ENCODE measurements around the gene EXOSC9.

The EXOSC9 gene

DNA sequence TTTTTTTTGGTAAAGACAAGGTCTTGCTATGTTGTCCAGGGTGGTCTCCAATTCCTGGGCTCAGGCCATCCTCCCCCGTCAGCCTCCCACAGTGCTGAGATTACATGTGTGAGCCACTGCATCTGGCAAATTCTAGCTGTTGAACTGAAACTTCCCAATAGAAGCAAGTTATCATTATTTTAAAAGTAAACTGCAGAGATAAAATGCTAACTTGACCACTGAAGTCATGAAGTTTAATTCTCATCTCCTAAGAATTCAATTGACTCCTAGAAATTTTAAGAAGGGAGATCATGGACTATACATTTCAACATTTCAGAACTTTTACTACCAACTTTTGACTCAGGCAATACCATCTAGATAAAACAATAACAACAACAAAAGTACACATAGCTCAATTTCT lies 11.7 kb upstream of the EXOSC9 start:
- DNase-seq (ENCODE audit: low read depth) = no peak

DNA sequence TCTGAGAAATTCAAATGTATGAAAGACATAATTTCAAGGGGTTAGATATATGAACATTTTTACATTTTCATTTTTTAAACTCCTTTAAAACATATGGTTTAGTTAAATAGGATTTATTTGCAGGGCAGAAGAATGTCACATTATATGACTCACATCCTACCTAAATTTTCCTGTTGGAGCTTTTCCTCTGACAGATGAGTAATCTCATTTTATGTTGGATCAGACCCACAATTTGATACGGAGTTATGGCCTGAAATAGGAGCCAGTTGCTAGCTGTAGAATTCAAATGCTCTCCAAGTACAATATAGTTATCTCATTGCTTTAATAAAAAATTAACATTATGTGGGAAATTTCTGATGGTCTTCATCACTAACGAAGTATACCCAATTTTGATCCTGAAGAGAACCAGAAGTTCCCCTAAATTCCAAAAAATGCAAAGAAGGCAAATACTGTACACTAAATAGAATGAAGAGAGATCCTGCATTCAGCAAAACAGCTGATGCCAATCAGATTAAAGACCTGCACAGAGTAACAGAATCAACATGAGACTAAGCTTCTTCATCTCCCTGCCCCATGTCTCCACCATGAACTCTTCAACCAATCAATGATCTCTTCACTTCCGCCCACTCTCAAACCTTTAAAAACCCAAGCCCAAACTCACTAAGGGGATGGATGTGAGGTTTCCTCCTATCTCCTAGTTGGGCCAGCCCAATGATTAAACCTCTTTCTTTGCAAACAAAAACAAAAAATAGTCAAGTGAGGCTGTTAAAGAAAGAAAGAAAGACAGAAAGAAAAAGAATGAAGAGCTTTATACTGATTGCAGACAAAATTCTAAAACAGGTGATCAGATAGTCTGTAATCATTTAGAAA lies 10.9 kb upstream of the EXOSC9 start:
- no peak for DNase-seq (ENCODE audit: low read depth)

DNA sequence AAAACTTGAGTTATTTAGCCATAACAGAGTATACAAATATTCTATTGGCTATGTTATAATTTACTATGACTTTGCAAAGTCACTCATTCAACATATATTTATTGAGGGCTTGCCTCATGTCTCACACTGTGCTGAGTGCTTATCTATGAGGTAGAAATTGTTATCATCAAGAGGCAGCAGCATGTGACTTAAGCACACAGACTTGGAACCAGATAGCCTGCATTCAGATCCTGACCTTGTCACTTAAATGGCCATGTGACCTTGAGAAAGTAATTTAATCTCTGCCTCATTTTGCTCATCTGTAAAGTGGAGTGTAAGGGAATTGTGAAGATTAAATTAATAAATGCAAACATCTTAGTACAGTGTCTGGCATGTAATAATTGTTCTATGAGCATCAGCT lies 10.1 kb upstream of the EXOSC9 start:
- no peak for DNase-seq (ENCODE audit: low read depth)

DNA sequence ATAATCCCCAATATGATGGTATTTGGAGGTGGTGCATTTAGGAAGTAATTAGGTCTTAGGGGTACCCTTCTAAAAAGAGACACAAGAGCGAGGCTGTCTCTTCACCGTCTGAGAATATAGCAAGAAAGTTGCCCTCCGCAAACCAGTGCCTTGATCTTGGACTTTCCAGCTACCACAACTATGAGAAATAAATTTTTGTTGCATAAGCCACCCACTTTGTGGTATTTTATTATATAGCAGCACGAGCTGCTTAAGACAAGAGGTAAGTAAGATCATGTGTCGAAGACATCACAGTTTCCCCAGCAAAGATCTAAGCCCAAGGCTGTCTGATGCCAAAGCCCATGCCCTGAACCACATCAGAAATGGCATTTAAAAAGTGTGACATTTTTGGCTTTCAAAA lies 9.6 kb upstream of the EXOSC9 start:
- no peak for DNase-seq (ENCODE audit: low read depth)

DNA sequence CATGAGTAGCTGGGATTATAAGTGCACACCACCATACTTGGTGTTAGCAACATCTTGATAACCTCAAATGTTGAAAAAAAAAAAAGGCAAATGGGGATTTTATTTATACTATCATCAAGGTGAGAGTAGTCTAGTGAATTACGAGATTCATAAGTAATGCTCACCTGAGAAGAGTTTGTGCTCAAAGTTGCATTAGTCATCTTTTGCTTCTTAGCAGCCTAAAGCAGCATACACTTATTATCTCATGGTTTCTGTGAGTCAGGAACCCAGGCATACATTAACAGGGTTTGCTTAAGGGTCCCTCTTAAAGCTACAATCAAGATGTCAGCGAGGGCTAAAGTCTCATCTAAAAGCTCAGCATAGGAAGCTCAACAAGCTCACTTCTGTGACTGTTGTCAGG lies 8.2 kb upstream of the EXOSC9 start:
- DNase-seq (ENCODE audit: low read depth) = no peak

DNA sequence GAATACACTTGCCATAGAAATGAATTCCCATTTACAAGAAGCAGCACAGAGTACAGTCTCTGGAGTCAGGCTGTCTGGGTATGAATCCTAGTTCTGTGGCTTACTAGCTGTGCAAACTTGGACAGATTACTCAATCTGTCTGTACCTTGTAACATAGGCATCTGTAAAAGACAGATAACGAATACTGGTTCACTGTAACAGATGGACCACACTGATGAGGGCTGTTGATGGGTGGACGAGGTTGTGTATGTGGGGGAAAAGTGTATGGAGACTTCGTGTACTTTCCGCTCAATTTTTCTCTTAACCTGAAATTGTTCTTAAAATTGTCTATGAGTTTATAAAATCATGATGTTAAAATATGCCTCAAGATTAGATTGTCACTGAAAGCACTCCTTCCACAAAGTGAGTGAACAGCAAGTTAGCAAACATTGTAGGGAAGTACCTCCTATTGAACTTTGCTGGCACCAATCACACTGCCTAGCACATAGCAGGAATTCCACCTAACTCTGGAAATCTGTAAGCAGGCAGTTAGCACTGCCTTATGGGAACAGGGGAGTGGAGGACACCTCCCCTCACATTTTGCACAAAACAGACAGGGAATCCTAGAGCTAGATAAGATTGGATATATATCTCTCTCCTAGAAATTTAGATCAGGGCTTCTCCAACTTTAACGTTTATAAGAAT lies 6.5 kb upstream of the EXOSC9 start:
- DNase-seq (ENCODE audit: low read depth) = peak; percentile 76

DNA sequence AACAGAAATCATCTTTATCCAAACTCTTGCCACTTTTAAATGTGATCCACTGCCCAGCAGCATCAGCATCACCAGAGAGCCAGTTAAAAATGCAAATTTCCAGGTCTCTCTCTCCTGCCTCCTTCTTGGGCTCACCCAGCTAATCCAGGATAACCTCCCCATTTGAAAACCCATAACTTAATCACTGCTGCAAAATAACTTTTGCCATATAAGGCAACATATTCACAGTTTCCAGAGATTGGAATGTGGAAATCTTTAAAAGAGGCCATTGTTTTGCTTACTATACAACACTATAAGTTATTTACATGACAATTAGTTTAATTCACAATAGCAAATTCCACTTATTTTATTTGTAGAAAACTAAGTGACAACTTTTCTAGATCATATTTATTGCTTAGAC lies 4.8 kb upstream of the EXOSC9 start:
- no peak for DNase-seq (ENCODE audit: low read depth)

DNA sequence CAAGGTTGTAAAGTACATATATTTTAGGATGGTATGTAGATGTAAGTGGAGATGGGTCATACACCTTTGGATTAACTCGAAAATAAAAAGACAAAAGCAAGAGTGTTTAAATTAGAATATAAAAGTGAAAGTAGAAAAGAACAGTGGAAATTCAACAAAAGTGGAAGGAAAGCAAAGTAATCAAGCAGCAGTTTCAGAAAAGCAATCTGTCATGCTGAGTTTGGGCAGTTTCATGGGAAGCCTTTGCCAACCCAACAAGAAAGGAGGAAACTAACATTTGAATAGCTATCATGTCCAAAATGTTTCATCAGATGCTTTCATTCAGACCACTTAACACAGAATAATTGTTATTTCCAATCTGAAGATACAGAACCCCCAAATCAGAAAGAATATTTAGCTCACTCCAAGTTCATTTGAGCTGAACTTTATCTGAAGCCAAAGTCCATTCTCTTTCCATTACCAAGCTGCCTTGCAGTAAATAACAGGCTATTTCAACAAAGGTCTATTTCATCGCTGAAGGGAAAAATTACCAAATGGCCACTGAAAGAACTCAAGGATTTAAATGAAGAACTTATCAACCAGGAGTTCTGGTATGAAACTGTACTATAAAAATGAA lies 1.8 kb upstream of the EXOSC9 start:
- DNase-seq (ENCODE audit: low read depth) = no peak

DNA sequence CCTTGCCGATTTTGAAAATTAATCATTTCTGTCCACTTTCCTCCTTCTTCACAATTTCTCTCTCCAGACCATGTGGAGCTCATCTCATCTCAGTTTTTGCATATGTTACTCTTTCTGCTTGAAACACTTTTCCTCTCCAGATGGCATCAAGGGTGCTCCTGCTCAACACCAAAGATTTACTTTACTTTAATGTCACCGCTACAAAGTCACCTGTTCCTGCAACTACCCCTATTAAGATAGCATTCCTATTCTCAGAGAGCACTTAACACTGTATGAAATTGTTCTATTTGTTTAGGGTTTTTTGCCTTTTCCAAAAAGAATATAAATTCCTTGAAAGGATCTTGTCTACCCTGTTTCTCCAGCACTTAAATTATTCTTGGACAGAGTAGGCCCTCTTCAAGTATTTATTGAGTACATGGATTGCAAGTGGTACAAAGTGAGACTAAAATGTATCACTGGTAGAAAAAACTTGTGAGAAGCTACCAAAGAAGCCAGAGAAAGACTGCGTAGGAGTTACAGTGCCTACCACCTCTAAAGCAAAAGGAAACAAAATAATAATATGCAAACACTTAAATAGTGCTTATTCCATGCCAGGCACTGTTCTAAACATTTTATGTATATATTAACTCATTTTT lies 1.1 kb upstream of the EXOSC9 start:
- DNase-seq (ENCODE audit: low read depth) = no peak

DNA sequence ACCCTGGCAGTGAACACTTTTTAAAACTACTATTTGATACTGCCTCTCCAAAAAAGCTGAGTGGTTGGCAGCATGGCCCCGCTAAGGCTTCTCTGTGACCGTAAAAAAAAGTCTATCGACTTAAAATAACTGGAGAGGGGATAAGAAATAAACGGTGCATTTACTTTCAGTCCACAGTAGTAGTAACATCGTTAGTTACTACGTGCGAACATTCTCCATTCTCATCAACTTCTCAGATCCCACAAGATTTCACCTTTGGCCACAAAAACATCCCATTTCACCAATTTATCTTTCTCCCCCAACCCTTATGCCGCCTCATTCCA lies 524 bp upstream of the EXOSC9 start:
- DNase-seq (ENCODE audit: low read depth) = no peak

DNA sequence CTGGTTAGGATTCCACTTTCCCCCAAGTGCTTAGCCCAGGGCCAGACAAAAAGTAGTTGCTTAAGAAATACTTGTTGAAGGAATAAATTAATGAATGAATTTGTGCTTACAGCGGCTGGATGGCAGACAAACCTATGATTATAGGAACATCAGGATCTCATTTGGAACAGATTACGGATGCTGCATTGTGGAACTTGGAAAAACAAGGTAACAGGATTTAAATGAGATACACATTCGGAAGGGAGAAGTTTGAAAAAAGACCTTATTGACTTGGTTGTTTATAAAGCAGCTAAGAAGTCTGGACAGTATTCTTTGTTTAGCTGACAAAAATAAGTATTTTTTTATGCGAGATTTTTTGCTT lies 572 bp downstream of the EXOSC9 start:
- DNase-seq (ENCODE audit: low read depth) = no peak

DNA sequence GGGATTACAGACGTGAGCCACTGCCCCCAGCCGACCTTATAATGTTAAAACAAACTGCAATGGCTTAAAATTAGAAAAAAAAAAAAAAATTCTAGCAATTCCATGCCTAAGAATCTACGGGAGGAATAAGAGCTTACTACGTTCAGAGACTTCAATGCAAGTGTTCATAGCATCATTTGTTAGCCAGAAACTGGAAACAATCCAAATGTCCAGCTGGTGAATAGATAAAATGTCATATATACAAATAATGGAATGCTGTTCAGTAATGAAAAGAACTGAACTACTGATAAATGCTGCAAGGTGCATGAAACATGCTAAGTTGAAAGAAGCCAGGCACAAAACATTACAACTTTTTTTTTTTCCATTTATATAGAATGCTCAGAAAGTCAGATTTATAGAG lies 5.3 kb downstream of the EXOSC9 start:
- no peak for DNase-seq (ENCODE audit: low read depth)

DNA sequence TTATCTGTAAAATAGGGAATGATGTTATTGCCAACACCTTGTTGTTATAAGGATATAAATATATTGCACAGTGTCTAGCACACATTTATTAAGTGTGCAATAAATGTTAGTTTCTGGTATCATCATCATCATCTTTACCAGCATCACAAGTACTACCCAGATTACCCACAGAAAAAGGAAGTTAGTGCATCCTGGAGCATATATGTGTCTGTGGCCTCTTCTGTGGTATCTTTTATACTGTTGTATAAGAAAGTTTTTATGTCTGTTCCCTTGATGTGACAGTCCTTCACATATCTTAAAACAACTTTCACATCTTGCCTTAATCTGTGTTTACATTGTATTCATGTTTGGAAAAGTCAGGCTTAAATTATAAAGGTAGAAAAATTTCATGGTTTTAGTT lies 10.0 kb downstream of the EXOSC9 start:
- no peak for DNase-seq (ENCODE audit: low read depth)

DNA sequence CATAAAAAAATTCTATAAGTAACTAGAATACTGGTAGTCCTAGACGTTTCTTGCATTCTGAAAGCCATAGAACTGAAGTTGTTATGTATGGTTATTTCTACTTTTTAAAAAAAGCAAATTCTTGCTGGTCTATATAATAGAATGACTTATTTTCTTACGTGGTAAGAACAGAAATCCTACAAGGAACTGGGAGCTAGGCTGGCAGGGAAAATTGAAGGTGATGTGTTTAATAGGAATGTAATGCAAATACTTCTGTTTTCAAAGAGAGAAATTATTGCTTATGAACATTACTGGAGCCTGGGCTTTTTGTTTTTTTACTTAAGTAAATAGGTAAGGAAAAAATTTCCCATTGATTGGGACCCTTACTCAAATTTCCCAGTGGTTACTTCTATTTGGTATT lies 13.6 kb downstream of the EXOSC9 start:
- no peak for DNase-seq (ENCODE audit: low read depth)

DNA sequence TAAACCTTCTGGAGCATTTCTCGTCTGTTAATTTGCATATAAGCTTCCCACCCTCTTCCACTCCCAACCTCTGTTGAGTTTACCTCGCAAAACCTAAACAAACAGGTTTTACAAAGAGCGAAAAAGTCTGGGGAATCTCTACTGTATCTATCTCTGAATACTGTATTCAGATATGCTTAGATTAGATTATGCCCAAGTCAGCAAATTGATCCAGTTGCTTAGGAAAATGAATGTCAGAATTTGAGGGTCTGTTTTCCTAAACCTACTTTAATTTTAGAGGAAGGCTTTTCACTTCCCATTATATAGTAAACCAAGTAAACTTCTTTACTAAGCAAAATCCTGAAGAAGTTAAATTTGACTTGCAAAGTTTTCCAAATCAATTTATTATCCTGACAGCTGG lies 15.9 kb downstream of the EXOSC9 start:
- DNase-seq (ENCODE audit: low read depth) = no peak

DNA sequence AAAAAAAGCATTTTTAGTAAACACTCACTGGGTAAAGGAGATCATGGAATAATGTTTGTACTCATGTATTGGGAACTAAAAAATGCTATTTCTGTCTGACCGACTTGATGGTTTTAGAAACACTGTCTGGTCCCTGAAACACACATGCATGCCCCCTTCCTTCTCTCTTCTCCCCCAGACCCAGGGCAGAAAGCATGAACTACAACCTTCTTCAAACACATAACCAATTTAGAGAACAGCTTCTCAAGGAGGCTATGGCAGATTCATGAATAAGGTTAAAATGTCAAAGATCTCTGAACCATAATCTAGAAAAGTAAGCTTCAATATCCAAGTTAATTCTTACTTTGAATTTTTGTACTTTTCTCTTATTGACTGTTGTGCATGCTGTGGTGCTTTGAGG lies 16.6 kb downstream of the EXOSC9 start:
- DNase-seq (ENCODE audit: low read depth) = no peak

DNA sequence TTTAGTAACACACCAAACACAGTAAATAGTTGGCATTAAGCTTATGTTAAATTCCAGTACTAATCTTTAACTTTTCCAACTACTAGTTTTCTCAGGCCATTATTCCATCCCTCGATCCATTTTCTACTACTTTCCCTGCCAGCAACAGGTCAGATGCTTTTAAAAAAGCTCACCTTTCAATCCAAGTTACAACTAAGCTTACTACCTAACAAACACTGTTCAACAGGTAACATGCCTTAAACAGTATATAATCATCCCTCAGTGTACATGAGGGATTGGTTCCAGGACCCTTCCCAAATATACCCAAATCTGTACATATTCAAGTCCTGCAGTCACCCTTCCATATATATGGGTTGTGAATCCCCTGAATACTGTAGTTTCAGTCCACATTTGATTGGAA lies 17.1 kb downstream of the EXOSC9 start:
- no peak for DNase-seq (ENCODE audit: low read depth)

DNA sequence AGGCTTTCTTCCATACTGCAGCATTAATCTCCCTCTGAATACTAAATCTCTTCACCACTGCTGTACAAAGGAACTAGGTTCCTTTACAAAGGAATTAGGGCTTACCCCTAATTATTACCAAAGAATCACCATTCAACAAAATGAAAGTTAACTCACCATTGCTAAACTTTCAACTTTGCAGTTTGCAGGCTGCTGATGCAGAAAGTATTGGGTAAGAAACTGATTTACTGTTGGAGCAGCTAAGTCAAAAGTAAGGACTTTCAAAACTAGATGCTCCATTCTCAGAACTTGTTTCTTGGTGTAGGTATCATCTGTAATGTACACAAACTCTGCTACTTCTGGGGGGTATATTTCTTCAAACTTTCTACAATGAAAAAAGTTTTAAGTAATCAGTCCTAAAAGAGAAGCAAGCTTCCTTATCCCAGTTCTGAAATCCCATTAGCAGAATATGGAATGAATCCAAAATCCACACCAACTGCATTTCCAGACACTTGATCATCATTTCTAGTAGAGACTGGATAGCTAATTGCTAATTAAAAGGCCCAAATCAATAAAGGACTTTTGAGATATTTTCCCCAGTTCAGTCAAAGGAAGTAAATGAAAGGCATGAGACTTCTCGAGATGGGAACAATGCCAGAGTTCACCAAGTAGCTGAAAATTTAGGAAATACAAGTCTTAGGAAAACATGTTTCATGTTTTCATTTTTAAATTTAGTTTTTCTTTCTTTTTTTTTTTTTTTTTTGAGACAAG lies 18.3 kb downstream of the EXOSC9 start:
- no peak for DNase-seq (ENCODE audit: low read depth)

DNA sequence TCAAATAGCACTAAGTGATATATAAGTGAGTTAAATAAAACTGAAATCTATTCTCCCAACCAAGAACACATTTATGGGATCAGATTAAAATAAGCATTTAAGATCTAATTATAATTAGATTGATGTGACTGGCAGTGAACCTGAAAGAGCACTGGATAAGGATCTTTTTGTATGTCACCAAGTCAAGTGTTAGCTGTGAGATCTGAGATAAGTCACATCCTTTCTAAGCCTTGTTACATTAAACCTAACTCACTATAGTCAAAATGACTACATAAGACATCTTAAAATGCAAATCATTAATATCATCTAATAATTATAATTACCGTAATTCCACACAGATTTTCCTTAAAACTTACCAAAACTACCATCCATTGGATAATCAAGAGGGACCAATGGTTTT lies 20.9 kb downstream of the EXOSC9 start:
- DNase-seq (ENCODE audit: low read depth) = no peak

DNA sequence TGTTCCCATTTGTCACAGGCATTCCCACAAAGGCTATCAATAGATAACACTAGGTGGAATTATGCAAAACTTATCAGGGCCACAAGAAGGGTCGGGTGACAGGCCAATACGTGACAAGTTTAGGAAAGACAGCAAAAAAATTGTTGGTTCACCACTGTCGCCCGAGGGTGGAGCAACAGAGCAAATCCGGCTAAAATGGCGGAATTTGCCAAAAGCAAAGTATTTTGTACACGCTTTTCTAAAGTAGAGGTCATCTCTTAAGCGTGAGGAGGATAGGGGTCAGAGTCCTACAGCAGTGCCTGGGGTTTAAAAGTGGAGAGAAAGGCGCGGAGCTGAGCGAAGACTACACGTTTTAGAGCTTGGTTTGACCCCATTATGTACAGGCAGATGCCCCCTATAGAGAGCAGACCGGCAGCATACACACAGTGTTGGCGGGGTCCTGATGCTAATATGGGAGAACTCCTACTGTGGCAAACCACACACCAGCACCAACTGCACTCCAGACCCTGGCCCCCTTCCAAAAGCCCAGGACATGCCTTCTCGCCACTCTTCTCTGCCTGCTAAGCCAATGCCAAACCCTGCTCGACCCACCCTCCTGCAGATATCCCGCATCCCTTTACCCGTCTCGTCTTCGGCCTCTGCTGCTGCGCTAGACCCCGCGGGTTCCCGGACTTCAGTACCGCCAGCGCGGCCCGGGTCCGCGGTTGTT lies 21.8 kb downstream of the EXOSC9 start:
- DNase-seq (ENCODE audit: low read depth) = peak; percentile 32

DNA sequence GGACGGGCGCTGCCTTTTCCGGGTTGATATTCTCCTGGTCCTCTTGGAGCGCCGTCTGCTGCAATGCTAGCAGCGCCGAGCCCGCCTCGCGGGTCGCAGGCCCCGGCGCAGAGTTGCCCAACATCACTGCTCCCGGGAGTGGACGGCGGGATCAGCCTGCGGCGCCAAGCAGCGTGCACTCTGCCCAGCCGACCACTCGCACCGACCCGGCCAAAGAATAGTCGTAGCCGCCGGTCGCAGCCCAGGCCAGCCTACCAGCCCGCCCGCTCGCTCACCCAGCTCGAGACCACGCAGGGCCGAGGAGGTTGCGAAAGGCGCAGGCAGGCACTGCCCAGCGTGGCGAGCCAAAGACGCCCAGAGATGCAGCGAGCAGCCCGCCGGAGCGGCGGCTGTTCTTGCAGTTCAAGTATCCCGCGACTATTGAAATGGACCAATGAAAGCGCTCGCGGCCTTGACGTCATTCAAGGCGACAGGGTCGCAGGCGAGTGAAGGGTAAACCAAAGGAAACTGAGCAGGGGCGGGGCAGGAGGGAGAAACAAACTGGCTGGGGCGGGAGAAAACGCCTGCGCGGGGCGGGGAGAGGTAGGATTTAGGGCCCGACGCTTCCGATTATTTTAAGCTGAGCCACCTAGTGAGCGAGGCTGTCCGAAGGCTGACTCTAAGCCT lies 22.5 kb downstream of the EXOSC9 start, which contains the start of gene CCNA2:
Gene CCNA2, minus strand, starts transcription at position 379 of the 666 bp plus-strand sequence. Its CDS starts 255 bp downstream, at position 124.
- DNase-seq (ENCODE audit: low read depth) = peak; percentile 88

Data from CMK (cell line).